CD14-positive monocyte (primary cell): ENCODE data around the gene FAT1. TPM values are rescaled to one million over a fixed set of nuclear protein-coding genes. Genes with fewer than 3 reads are reported as not detected.

ENCODE experiments used
- DNase-seq, 3 donors: peaks; one replicate each; pipeline ENCODE4 v3.0.0-alpha.2; 2011 to 2022
- H2AFZ ChIP-seq: 2 replicates; pipeline ENCODE4 v1.6.0; 2012; ENCODE audit warnings: mild to moderate bottlenecking, low read depth, low read length, inconsistent platforms; ENCODE audit not compliant: insufficient read depth, poor library complexity, severe bottlenecking
- H3K27ac ChIP-seq, 2 donors: 1 replicate in 1 of 2; 2 replicates in 1 of 2; pipeline ENCODE4 v1.5.1; 2012 to 2013; ENCODE audit warnings: low read length in 2 of 2, control low read depth in 1 of 2, inconsistent platforms in 1 of 2, low read depth in 1 of 2, mild to moderate bottlenecking in 1 of 2
- H3K27me3 ChIP-seq, 2 donors: one replicate each; pipeline versions ENCODE4 v1.6.0 to v1.6.1; 2011 to 2013; ENCODE audit warnings: low read length in 2 of 2; ENCODE audit not compliant: control insufficient read depth in 2 of 2, insufficient read depth in 2 of 2
- H3K36me3 ChIP-seq, 2 donors: replicated peaks in 1 of 2; 1 replicate in 1 of 2; 2 replicates in 1 of 2; pipeline versions ENCODE4 v1.5.1 to v1.6.1; 2012 to 2013; ENCODE audit warnings: low read length in 2 of 2, control low read depth in 1 of 2, inconsistent platforms in 1 of 2, mild to moderate bottlenecking in 1 of 2; ENCODE audit not compliant: insufficient read depth in 2 of 2, control insufficient read depth in 1 of 2
- H3K4me1 ChIP-seq, 2 donors: 1 replicate in 1 of 2; 2 replicates in 1 of 2; pipeline versions ENCODE4 v1.5.1 to v1.6.1; 2012 to 2013; ENCODE audit warnings: low read length in 2 of 2, control low read depth in 1 of 2, inconsistent platforms in 1 of 2, mild to moderate bottlenecking in 1 of 2, moderate library complexity in 1 of 2; ENCODE audit not compliant: insufficient read depth in 2 of 2, control insufficient read depth in 1 of 2
- H3K4me2 ChIP-seq: replicated peaks from 2 replicates; pipeline ENCODE3; 2012; ENCODE audit warnings: low read length, moderate library complexity, mild to moderate bottlenecking; ENCODE audit not compliant: poor library complexity, severe bottlenecking; ENCODE audit errors: extremely low read depth
- H3K4me3 ChIP-seq, 3 experiments: fragments of 200-600 bp in 1 of 3; sonication (generic) in 1 of 3; replicated peaks in 1 of 3; 1 replicate in 2 of 3; 2 replicates in 1 of 3; pipeline ENCODE4 v1.5.1; 2011 to 2013; ENCODE audit warnings: low read length in 3 of 3, mild to moderate bottlenecking in 3 of 3, control low read depth in 2 of 3, low read depth in 2 of 3, inconsistent platforms in 1 of 3, moderate library complexity in 1 of 3
- H3K79me2 ChIP-seq: 2 replicates; pipeline ENCODE4 v1.6.0; 2012; ENCODE audit warnings: mild to moderate bottlenecking, control low read depth, inconsistent platforms, low read length, moderate library complexity; ENCODE audit not compliant: insufficient read depth
- H3K9ac ChIP-seq: 2 replicates; pipeline ENCODE4 v1.6.0; 2017; ENCODE audit warnings: low read length, mild to moderate bottlenecking; ENCODE audit not compliant: insufficient read depth, poor library complexity, severe bottlenecking
- H3K9me3 ChIP-seq, 2 donors: replicated peaks in 1 of 2; 1 replicate in 1 of 2; 2 replicates in 1 of 2; pipeline versions ENCODE4 v1.5.1 to v1.6.1; 2012 to 2013; ENCODE audit warnings: low read length in 2 of 2, control low read depth in 1 of 2; ENCODE audit not compliant: control insufficient read depth in 1 of 2, insufficient read depth in 1 of 2
- H4K20me1 ChIP-seq: 2 replicates; pipeline ENCODE4 v1.6.0; 2012; ENCODE audit warnings: mild to moderate bottlenecking, low read length, control low read depth, moderate library complexity; ENCODE audit not compliant: insufficient read depth
- H3K27ac Mint-ChIP-seq, 7 donors: one replicate each; pipeline ENCODE4 v1.8.0; 2020; ENCODE audit warnings: mild to moderate bottlenecking in 7 of 7, mixed read lengths in 7 of 7, moderate library complexity in 6 of 7, inconsistent platforms in 2 of 7
- H3K27me3 Mint-ChIP-seq, 3 donors: one replicate each; pipeline ENCODE4 v1.8.0; 2021 to 2022; ENCODE audit warnings: low read depth in 3 of 3, mild to moderate bottlenecking in 3 of 3, mixed read lengths in 3 of 3, moderate library complexity in 3 of 3, inconsistent platforms in 1 of 3
- H3K36me3 Mint-ChIP-seq, 2 donors: one replicate each; pipeline ENCODE4 v1.8.0; 2020; ENCODE audit warnings: mixed read lengths in 2 of 2, inconsistent platforms in 1 of 2, mild to moderate bottlenecking in 1 of 2
- H3K4me1 Mint-ChIP-seq: one replicate; pipeline ENCODE4 v1.8.0; 2020; ENCODE audit warnings: mild to moderate bottlenecking, mixed read lengths
- H3K4me3 Mint-ChIP-seq, 2 donors: one replicate each; pipeline ENCODE4 v1.8.0; 2020; ENCODE audit warnings: mild to moderate bottlenecking in 2 of 2, mixed read lengths in 2 of 2, moderate library complexity in 1 of 2
- H3K9me3 Mint-ChIP-seq, 7 donors: one replicate each; pipeline ENCODE4 v1.8.0; 2020 to 2022; ENCODE audit warnings: mixed read lengths in 7 of 7, mild to moderate bottlenecking in 6 of 7, moderate library complexity in 6 of 7, inconsistent platforms in 2 of 7
- CTCF ChIP-seq: fragments of 200-600 bp; IDR thresholded peaks from one replicate; pipeline ENCODE4 v1.8.0; 2022; ENCODE audit warnings: antibody characterized with exemption, mild to moderate bottlenecking
- WGBS: methylation state at CpG from one replicate; pipeline ENCODE4 v1.1.5; 2013; ENCODE audit warnings: missing lambda C conversion rate; ENCODE audit not compliant: insufficient coverage; 5-methylcytosine and 5-hydroxymethylcytosine counted together
- intact Hi-C, 2 donors: fragments of 100-400 bp; cut with micrococcal nuclease; formaldehyde crosslinking; loops; one replicate each; pipeline versions ENCODE4 v1.15.0 to v1.15.1; 2023
- polyA plus RNA-seq, 3 donors: library from polyadenylated mRNA; depleted of rRNA in 1 of 3; unstranded in 2 of 3; stranded (reverse) in 1 of 3; fragments of 300-500 nt in 2 of 3; fragments of >200 nt in 1 of 3; fragmentation: Illumina TruSeq in 2 of 3; gene quantifications; 1 replicate in 2 of 3; 2 replicates in 1 of 3; pipeline ENCODE4 v1.2.3, GENCODE V29; 2012 to 2021

Gene FAT1
- polyA plus RNA-seq, 3 donors: not detected

GRCh38 chr4:186541801-186542200, 181.9 kb downstream of the FAT1 start:
- 76% methylated on average over 3 of the region's 4 CpGs for WGBS
- Mint-ChIP-seq H3K4me3 (no peak overlapping the region), H3K36me3 (no peaks in the 10 kb centered on the region), H3K4me1 (no peaks in the 10 kb centered on the region), H3K9me3 (peaks cover 10 to 48% (median 24%) of the 10 kb centered on the region in 7 donors), H3K27ac (no peak overlapping the region), H3K27me3 (no peaks in the 10 kb centered on the region)
- Histone ChIP-seq H3K9ac (no peak overlapping the region), H3K9me3 (peaks cover 23 to 69% of the 10 kb centered on the region in 2 donors), H3K27me3 (no peaks in the 10 kb centered on the region), H3K4me2 (no peak overlapping the region), H4K20me1 (no peaks in the 10 kb centered on the region), H3K36me3 (no peaks in the 10 kb centered on the region), H3K27ac (no peak overlapping the region), H2AFZ (no peak overlapping the region), H3K4me1 (no peaks in the 10 kb centered on the region), H3K79me2 (no peaks in the 10 kb centered on the region), H3K4me3 (no peak overlapping the region)
- intact Hi-C loops: no loop called here
- no peak for DNase-seq
- no peak for TF ChIP-seq CTCF

- Histone ChIP-seq H3K27ac (no peak overlapping the region), H3K79me2 (no peaks in the 10 kb centered on the region), H3K4me2 (no peak overlapping the region), H2AFZ (no peak overlapping the region), H3K27me3 (no peaks in the 10 kb centered on the region), H3K4me1 (no peaks in the 10 kb centered on the region), H3K9ac (no peak overlapping the region), H3K36me3 (no peaks in the 10 kb centered on the region), H3K9me3 (peaks cover 36 to 68% of the 10 kb centered on the region in 2 donors), H3K4me3 (no peak overlapping the region), H4K20me1 (no peaks in the 10 kb centered on the region)
- no peaks in the 10 kb centered on the region for H3K4me1 Mint-ChIP-seq
- peaks cover 8 to 54% (median 21%) of the 10 kb centered on the region in 7 donors for H3K9me3 Mint-ChIP-seq
- no peak overlapping the region for H3K27ac Mint-ChIP-seq
- no peak for TF ChIP-seq CTCF
- H3K27me3 Mint-ChIP-seq: no peaks in the 10 kb centered on the region
- WGBS: 82% methylated on average over 16 of the region's 19 CpGs
- H3K4me3 Mint-ChIP-seq: no peak overlapping the region
- H3K36me3 Mint-ChIP-seq: no peaks in the 10 kb centered on the region
- no peak for DNase-seq
- intact Hi-C loops: no loop called here
Observed at GRCh38 chr4:186537843-186538521, 185.7 kb downstream of the FAT1 start.

Other genes with a start within 250 kb of the FAT1 start
- not detected for gene MTNR1A, start 168.3 kb downstream of the FAT1 start, polyA plus RNA-seq